Fibroblast of the conjunctiva (primary cell): ENCODE results near the gene RAB9A.

Source experiments
- DNase-seq: peaks from one replicate; pipeline ENCODE4 v3.0.0-alpha.2; 2010; ENCODE audit warnings: low read depth

The RAB9A gene

GRCh38 chrX:13748486-13748885, 59.6 kb downstream of the RAB9A start:
- no peak for DNase-seq

- DNase-seq, result no peak
Measured at GRCh38 chrX:13750204-13750603, 61.3 kb downstream of the RAB9A start.

- DNase-seq, result no peak
Measured at GRCh38 chrX:13750812-13751211, 61.9 kb downstream of the RAB9A start.

DNA sequence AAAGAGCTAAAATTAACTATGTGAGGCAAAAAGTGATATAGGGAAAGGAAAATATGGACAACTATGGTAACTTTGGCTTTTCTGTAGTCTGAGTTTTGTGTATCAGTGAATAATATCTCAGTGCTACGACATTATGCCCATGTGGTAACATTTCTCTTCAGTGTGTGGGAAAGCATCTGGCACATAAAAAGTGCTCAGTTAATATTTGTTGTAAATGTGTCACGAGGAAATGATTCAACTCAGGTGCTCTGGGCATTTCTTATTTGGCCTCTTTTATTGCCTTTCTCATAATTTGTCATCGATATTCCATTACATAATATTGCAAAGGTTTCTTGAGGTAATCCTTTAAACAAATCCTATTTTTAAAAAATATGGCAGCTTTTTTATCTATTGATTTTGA, 63.2 kb downstream of the RAB9A start:
- no peak for DNase-seq

- DNase-seq, result no peak
Measured at GRCh38 chrX:13752646-13753045, 63.7 kb downstream of the RAB9A start.

DNA sequence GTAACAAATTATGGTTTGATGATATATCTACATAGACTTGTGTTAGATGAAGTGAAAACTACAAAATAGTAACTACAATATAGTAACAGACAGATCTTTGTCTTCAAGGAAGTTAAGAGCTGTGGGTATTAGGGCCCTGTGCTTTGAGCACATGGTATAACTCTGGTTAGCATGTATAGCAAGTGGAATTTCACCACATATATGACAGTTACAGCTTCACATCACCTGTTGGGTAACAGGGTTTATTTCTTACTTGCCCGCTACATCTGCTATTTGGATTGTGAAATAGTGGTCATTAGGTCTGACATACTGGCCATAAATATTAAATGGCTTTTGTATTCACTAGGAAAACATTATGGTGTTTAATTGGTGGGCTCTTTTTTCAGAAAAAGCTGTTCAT, 65.8 kb downstream of the RAB9A start:
- no peak for DNase-seq

GRCh38 chrX:13755254-13755653, 66.3 kb downstream of the RAB9A start:
- no peak for DNase-seq

DNA sequence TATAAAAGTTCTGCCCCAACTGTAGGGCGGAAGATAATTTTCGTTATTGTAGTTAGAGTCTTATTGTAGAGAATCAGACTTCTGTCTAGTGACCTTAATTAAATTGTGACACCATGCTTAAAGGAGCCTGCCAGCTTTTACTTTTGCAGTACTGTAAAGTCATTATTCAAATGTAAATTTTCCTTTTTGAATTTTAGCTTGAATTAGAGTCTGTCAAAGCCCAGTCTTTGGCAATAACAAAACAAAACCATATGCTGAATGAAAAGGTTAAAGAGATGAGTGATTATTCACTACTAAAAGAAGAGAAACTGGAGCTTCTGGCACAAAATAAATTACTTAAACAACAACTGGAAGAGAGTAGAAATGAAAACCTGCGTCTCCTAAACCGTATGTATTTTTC, 67.5 kb downstream of the RAB9A start:
- no peak for DNase-seq

DNA sequence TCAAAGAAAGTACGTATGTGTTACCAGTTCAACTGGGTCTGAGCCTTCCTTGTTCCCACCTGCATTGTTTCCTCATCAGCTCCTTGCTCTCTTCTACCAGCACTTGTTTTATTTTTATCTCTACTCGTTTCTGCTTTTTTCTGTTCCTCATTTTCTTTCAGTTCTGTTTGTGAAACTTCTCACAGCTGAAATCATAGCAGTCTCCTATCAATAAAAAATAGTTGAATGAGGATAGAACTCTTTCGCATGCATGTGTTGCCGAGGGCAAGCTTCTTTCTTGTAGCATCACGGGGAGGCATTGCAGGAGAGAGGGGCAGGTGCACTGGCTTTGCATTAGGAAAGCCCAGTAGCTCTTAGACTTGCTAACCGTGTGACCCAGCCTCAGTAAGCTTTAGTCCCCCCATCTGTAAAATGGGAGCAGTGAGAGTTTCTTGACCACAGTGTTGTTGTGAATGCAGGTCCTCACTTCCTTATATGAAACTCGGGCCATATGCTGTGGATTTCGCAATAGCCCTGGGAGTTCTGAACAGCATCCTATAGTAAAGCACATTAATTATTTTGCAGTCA, 70.3 kb downstream of the RAB9A start:
- no peak for DNase-seq
